ENCODE measurements around the gene C1QL2.

Gene C1QL2

GRCh38 chr2:119158563-119159347 lies at the start of gene C1QL2:
Gene C1QL2 (minus strand): TSS chr2:119158751. CDS start chr2:119158269, 482 bp downstream.
- DNase-seq = peak; percentile 41 to 79 (median 62)

GRCh38 chr2:119207447-119207846 lies 48.9 kb upstream of the C1QL2 start:
- no peak for DNase-seq

- no peak for DNase-seq
Observed at GRCh38 chr2:119206201-119206600, 47.6 kb upstream of the C1QL2 start.

- no peak for DNase-seq
Observed at GRCh38 chr2:119205001-119205706, 46.6 kb upstream of the C1QL2 start.

- no peak for DNase-seq
Observed at GRCh38 chr2:119204525-119204924, 46.0 kb upstream of the C1QL2 start.

- no peak for DNase-seq
Observed at GRCh38 chr2:119202610-119203310, 44.2 kb upstream of the C1QL2 start.

GRCh38 chr2:119201815-119202214 lies 43.3 kb upstream of the C1QL2 start:
- no peak for DNase-seq

- DNase-seq = no peak
Observed at GRCh38 chr2:119198240-119198840, 39.8 kb upstream of the C1QL2 start.

- DNase-seq = no peak
Observed at GRCh38 chr2:119197529-119198239, 39.1 kb upstream of the C1QL2 start.

GRCh38 chr2:119197126-119197405 lies 38.5 kb upstream of the C1QL2 start:
- no peak for DNase-seq

- DNase-seq = no peak
Observed at GRCh38 chr2:119196301-119197125, 38.0 kb upstream of the C1QL2 start.

GRCh38 chr2:119195887-119196286 lies 37.3 kb upstream of the C1QL2 start:
- no peak for DNase-seq

- DNase-seq = no peak
Observed at GRCh38 chr2:119195001-119195400, 36.5 kb upstream of the C1QL2 start.

- DNase-seq = no peak
Observed at GRCh38 chr2:119192893-119193292, 34.3 kb upstream of the C1QL2 start.

GRCh38 chr2:119190321-119191111 lies 32.0 kb upstream of the C1QL2 start:
- no peak for DNase-seq

- DNase-seq = peak; percentile 27 to 49 (median 34)
Observed at GRCh38 chr2:119184512-119184911, 26.0 kb upstream of the C1QL2 start.

GRCh38 chr2:119181791-119182445 lies 23.4 kb upstream of the C1QL2 start:
- DNase-seq = no peak

- no peak for DNase-seq
Observed at GRCh38 chr2:119181391-119181790, 22.8 kb upstream of the C1QL2 start.

GRCh38 chr2:119180892-119181291 lies 22.3 kb upstream of the C1QL2 start:
- no peak for DNase-seq

- DNase-seq = no peak
Observed at GRCh38 chr2:119179991-119180390, 21.4 kb upstream of the C1QL2 start.
